ENCODE results near the gene CSMD2.

CSMD2 gene

GRCh38 chr1:33860671-33861070 is 304.4 kb downstream of the CSMD2 start:
- Mint-ChIP-seq H3K27me3 (peaks cover 51% of the 10 kb centered on the region), H3K4me1 (ENCODE audit: low read depth) (no peaks in the 10 kb centered on the region), H3K9me3 (no peaks in the 10 kb centered on the region), H3K36me3 (ENCODE audit: low read depth) (no peaks in the 10 kb centered on the region), H3K4me3 (no peak overlapping the region), H3K27ac (no peak overlapping the region)
- no peak for DNase-seq

- no peaks in the 10 kb centered on the region for H3K4me1 Mint-ChIP-seq (ENCODE audit: low read depth)
- H3K4me3 Mint-ChIP-seq = no peak overlapping the region
- peaks cover 22% of the 10 kb centered on the region for H3K27me3 Mint-ChIP-seq
These were observed 310.9 kb downstream of the CSMD2 start for GRCh38 chr1:33854091-33854490.

DNA sequence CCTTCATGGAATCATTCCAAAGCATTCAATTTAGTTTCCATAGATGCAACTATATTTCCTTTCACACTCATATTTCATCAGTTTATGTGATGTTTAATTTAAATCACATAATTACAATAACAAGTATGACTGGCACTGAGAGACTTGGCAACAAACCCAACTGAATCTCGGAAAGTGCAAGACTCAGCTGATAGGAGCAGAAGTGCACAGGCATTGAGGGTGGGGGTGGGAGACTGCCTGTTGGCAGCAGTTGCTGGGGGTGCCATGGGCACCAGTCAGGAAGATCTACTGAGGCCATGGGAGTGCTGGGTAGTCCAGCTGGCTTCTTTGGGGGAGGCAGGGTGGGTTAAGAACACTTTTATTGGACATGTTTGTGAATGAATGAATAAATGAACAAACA is 311.6 kb downstream of the CSMD2 start:
- no peak overlapping the region for H3K27ac Mint-ChIP-seq
- no peaks in the 10 kb centered on the region for H3K36me3 Mint-ChIP-seq (ENCODE audit: low read depth)
- no peak overlapping the region for H3K4me3 Mint-ChIP-seq
- H3K9me3 Mint-ChIP-seq = no peaks in the 10 kb centered on the region
- DNase-seq = no peak
- H3K27me3 Mint-ChIP-seq = peaks cover 22% of the 10 kb centered on the region
- no peaks in the 10 kb centered on the region for H3K4me1 Mint-ChIP-seq (ENCODE audit: low read depth)

More at GRCh38 chr1:33854091-33854490, 310.9 kb downstream of the CSMD2 start:
- Mint-ChIP-seq H3K36me3 (ENCODE audit: low read depth) (no peaks in the 10 kb centered on the region), H3K9me3 (no peaks in the 10 kb centered on the region), H3K27ac (no peak overlapping the region)
- no peak for DNase-seq

- H3K4me3 Mint-ChIP-seq = no peak overlapping the region
- no peaks in the 10 kb centered on the region for H3K9me3 Mint-ChIP-seq
- no peak for DNase-seq
- no peak overlapping the region for H3K27ac Mint-ChIP-seq
- H3K27me3 Mint-ChIP-seq = peaks cover 20% of the 10 kb centered on the region
- H3K4me1 Mint-ChIP-seq (ENCODE audit: low read depth) = no peaks in the 10 kb centered on the region
- no peaks in the 10 kb centered on the region for H3K36me3 Mint-ChIP-seq (ENCODE audit: low read depth)
These were observed 312.3 kb downstream of the CSMD2 start for GRCh38 chr1:33852711-33853110.

GRCh38 chr1:33850481-33850880 is 314.5 kb downstream of the CSMD2 start:
- DNase-seq = no peak
- no peaks in the 10 kb centered on the region for H3K36me3 Mint-ChIP-seq (ENCODE audit: low read depth)
- H3K4me3 Mint-ChIP-seq = no peak overlapping the region
- H3K4me1 Mint-ChIP-seq (ENCODE audit: low read depth) = no peaks in the 10 kb centered on the region
- no peak overlapping the region for H3K27ac Mint-ChIP-seq
- no peaks in the 10 kb centered on the region for H3K9me3 Mint-ChIP-seq
- peaks cover 13% of the 10 kb centered on the region for H3K27me3 Mint-ChIP-seq

DNA sequence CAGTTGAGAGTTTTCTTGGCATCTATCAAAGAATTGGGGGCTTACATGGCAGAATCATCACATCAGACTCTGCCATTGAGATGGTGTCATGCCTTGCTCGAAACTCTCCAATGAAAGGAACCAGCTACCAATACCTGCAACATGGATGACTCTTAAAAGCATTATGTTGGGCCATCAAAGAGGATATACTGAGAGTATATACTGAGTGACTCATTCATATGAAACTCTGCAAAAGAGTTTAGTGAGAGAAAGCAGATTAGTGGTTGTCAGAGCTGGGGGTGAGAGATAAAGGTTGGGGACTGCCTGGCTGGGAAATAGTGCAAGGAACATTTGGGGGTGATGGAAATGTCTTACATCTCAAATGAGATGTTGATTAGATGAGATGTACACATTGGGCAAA is 315.8 kb downstream of the CSMD2 start:
- Mint-ChIP-seq H3K4me3 (no peak overlapping the region), H3K9me3 (no peaks in the 10 kb centered on the region), H3K36me3 (ENCODE audit: low read depth) (no peaks in the 10 kb centered on the region), H3K4me1 (ENCODE audit: low read depth) (no peaks in the 10 kb centered on the region), H3K27ac (no peak overlapping the region), H3K27me3 (peaks cover 13% of the 10 kb centered on the region)
- no peak for DNase-seq

GRCh38 chr1:33848205-33848937 is 316.7 kb downstream of the CSMD2 start:
- no peaks in the 10 kb centered on the region for H3K36me3 Mint-ChIP-seq (ENCODE audit: low read depth)
- H3K9me3 Mint-ChIP-seq = no peaks in the 10 kb centered on the region
- DNase-seq = no peak
- no peak overlapping the region for H3K27ac Mint-ChIP-seq
- no peaks in the 10 kb centered on the region for H3K4me1 Mint-ChIP-seq (ENCODE audit: low read depth)
- peaks cover 10% of the 10 kb centered on the region for H3K27me3 Mint-ChIP-seq
- H3K4me3 Mint-ChIP-seq = no peak overlapping the region

GRCh38 chr1:33846861-33847260 is 318.2 kb downstream of the CSMD2 start:
- H3K27me3 Mint-ChIP-seq = peaks cover 7% of the 10 kb centered on the region
- no peaks in the 10 kb centered on the region for H3K36me3 Mint-ChIP-seq (ENCODE audit: low read depth)
- H3K4me1 Mint-ChIP-seq (ENCODE audit: low read depth) = no peaks in the 10 kb centered on the region

DNA sequence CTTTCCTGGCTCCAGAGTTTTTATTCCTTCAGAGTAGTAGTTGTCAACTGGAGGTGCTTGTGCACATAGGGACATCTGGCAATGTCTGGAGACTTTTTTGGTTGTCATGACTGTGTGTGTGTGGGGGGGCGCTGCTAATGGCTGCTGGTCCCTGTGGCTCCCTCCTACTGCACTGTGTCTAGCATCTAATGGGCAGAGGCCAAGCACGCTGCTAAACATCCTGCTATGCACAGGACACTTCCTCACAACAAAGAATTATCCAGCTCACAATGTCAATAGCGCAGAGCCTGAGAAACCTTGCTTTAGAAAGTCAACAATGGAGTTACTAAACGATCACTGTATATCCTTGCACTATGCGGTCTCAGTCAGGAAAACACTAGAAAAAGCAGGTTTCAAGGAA is 320.9 kb downstream of the CSMD2 start:
- Mint-ChIP-seq H3K4me3 (no peak overlapping the region), H3K4me1 (ENCODE audit: low read depth) (no peaks in the 10 kb centered on the region), H3K27ac (no peak overlapping the region), H3K9me3 (no peaks in the 10 kb centered on the region), H3K27me3 (peaks cover under 1% of the 10 kb centered on the region), H3K36me3 (ENCODE audit: low read depth) (no peaks in the 10 kb centered on the region)
- no peak for DNase-seq

More at GRCh38 chr1:33846861-33847260, 318.2 kb downstream of the CSMD2 start:
- Mint-ChIP-seq H3K4me3 (no peak overlapping the region), H3K9me3 (no peaks in the 10 kb centered on the region), H3K27ac (no peak overlapping the region)
- no peak for DNase-seq

- no peak for DNase-seq
- no peak overlapping the region for H3K4me3 Mint-ChIP-seq
- H3K27me3 Mint-ChIP-seq = no peaks in the 10 kb centered on the region
- no peaks in the 10 kb centered on the region for H3K9me3 Mint-ChIP-seq
- no peaks in the 10 kb centered on the region for H3K36me3 Mint-ChIP-seq (ENCODE audit: low read depth)
- no peak overlapping the region for H3K27ac Mint-ChIP-seq
- H3K4me1 Mint-ChIP-seq (ENCODE audit: low read depth) = no peaks in the 10 kb centered on the region
These were observed 322.7 kb downstream of the CSMD2 start for GRCh38 chr1:33842348-33842747.

- no peaks in the 10 kb centered on the region for H3K4me1 Mint-ChIP-seq (ENCODE audit: low read depth)
- H3K4me3 Mint-ChIP-seq = no peak overlapping the region
- DNase-seq = no peak
- H3K9me3 Mint-ChIP-seq = no peaks in the 10 kb centered on the region
- no peak overlapping the region for H3K27ac Mint-ChIP-seq
- no peaks in the 10 kb centered on the region for H3K27me3 Mint-ChIP-seq
- H3K36me3 Mint-ChIP-seq (ENCODE audit: low read depth) = no peaks in the 10 kb centered on the region
These were observed 323.5 kb downstream of the CSMD2 start for GRCh38 chr1:33841494-33841893.

DNA sequence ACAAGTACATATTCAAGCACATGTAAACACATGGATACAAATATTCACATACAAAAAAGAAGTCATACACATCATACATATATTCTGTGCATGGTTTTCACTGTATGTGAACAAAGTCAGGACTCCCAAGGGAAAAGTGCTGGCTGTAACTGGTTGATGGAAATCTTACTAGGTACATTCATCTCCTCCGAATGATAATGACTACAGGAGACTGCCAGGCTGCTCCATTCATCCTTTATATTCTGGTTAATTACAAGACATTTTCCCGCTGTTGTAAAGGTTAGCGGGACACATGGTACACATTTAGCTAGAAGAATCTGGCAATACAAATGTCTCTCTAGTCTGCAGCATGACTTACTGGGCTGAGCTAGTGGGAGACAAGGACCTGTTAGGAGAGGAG is 327.4 kb downstream of the CSMD2 start:
- H3K4me3 Mint-ChIP-seq = no peak overlapping the region
- H3K27ac Mint-ChIP-seq = no peak overlapping the region
- no peak for DNase-seq
- H3K9me3 Mint-ChIP-seq = no peaks in the 10 kb centered on the region
- H3K27me3 Mint-ChIP-seq = no peaks in the 10 kb centered on the region
- no peaks in the 10 kb centered on the region for H3K4me1 Mint-ChIP-seq (ENCODE audit: low read depth)
- no peaks in the 10 kb centered on the region for H3K36me3 Mint-ChIP-seq (ENCODE audit: low read depth)

- H3K4me1 Mint-ChIP-seq (ENCODE audit: low read depth) = no peaks in the 10 kb centered on the region
- H3K9me3 Mint-ChIP-seq = no peaks in the 10 kb centered on the region
- no peak overlapping the region for H3K4me3 Mint-ChIP-seq
- H3K27ac Mint-ChIP-seq = no peak overlapping the region
- no peaks in the 10 kb centered on the region for H3K36me3 Mint-ChIP-seq (ENCODE audit: low read depth)
- no peaks in the 10 kb centered on the region for H3K27me3 Mint-ChIP-seq
- no peak for DNase-seq
These were observed 328.1 kb downstream of the CSMD2 start for GRCh38 chr1:33836911-33837310.

- Mint-ChIP-seq H3K27ac (no peak overlapping the region), H3K36me3 (ENCODE audit: low read depth) (no peaks in the 10 kb centered on the region), H3K27me3 (peaks cover 8% of the 10 kb centered on the region)
These were observed 336.4 kb downstream of the CSMD2 start for GRCh38 chr1:33828654-33829053.

GRCh38 chr1:33828059-33828458 is 337.0 kb downstream of the CSMD2 start:
- Mint-ChIP-seq H3K9me3 (no peaks in the 10 kb centered on the region), H3K4me1 (ENCODE audit: low read depth) (no peaks in the 10 kb centered on the region), H3K36me3 (ENCODE audit: low read depth) (no peaks in the 10 kb centered on the region), H3K27me3 (peaks cover 8% of the 10 kb centered on the region), H3K27ac (no peak overlapping the region), H3K4me3 (no peak overlapping the region)
- no peak for DNase-seq

More at GRCh38 chr1:33828654-33829053, 336.4 kb downstream of the CSMD2 start:
- DNase-seq = no peak
- Mint-ChIP-seq H3K9me3 (no peaks in the 10 kb centered on the region), H3K4me3 (no peak overlapping the region), H3K4me1 (ENCODE audit: low read depth) (no peaks in the 10 kb centered on the region)

DNA sequence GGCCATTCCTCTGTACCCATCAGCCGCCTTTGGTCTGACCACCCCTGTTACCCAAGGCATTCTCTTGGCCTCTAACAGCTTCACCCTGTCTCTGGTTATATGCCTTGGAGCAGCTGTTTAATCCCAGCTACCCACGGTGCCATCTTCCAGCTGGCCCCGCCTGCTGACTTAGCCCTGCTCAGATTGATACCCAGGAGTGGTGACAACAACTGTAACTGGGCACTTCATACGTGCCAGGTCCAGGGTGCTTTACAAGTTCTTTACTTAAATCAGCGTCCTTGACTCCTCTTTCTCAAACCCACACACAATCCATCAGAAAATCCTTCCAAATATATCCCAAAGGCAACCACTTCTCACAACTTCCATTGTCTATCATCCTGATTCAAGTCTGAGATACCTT is 338.3 kb downstream of the CSMD2 start:
- Mint-ChIP-seq H3K27me3 (peaks cover 12% of the 10 kb centered on the region), H3K36me3 (ENCODE audit: low read depth) (no peaks in the 10 kb centered on the region), H3K4me1 (ENCODE audit: low read depth) (no peaks in the 10 kb centered on the region), H3K9me3 (no peaks in the 10 kb centered on the region), H3K27ac (no peak overlapping the region), H3K4me3 (no peak overlapping the region)
- DNase-seq = no peak
